Transverse colon (tissue), 4 donors: Measurements from ENCODE around the gene ZDHHC3. TPM values are rescaled to one million over a fixed set of nuclear protein-coding genes. Genes with fewer than 3 reads are reported as not detected.

ENCODE experiments used
- DNase-seq: peaks from one replicate; pipeline ENCODE4 v3.0.0-alpha.2; 2019
- H3K27ac ChIP-seq, 4 donors: fragments of 200-600 bp; sonication (generic); 2 replicates each; pipeline ENCODE4 v1.5.1; 2016 to 2018; ENCODE audit warnings: inconsistent platforms in 4 of 4
- H3K27me3 ChIP-seq: fragments of 200-600 bp; sonication (generic); 2 replicates; pipeline ENCODE4 v1.5.1; 2017; ENCODE audit warnings: inconsistent platforms
- H3K36me3 ChIP-seq, 4 donors: fragments of 200-600 bp; sonication (generic); 2 replicates each; pipeline ENCODE4 v1.5.1; 2017 to 2019; ENCODE audit warnings: inconsistent platforms in 4 of 4
- H3K4me1 ChIP-seq, 4 donors: fragments of 200-600 bp; sonication (generic); 2 replicates each; pipeline ENCODE4 v1.5.1; 2017 to 2020; ENCODE audit warnings: inconsistent platforms in 4 of 4
- H3K4me3 ChIP-seq, 4 donors: fragments of 200-600 bp; sonication (generic); 1 replicate in 1 of 4; 2 replicates in 3 of 4; pipeline versions ENCODE4 v1.5.1 to v1.6.1; 2017 to 2019; ENCODE audit warnings: inconsistent platforms in 4 of 4
- H3K9me3 ChIP-seq, 2 donors: fragments of 200-600 bp; sonication (generic); 2 replicates each; pipeline ENCODE4 v1.5.1; 2017 to 2019; ENCODE audit warnings: inconsistent platforms in 2 of 2
- CTCF ChIP-seq, 5 experiments: fragments of 200-600 bp in 3 of 5; fragments of 450-650 bp in 2 of 5; sonication (generic) in 3 of 5; IDR thresholded peaks; 1 replicate in 2 of 5; 2 replicates in 3 of 5; pipeline ENCODE4 v1.5.1; 2016 to 2017; ENCODE audit warnings: antibody characterized with exemption in 5 of 5, inconsistent platforms in 3 of 5, mild to moderate bottlenecking in 2 of 5, moderate library complexity in 1 of 5
- EP300 ChIP-seq: sonication (generic); formaldehyde crosslinking; IDR thresholded peaks from one replicate; pipeline ENCODE4 v1.6.1; 2017; ENCODE audit warnings: antibody characterized with exemption, low read depth
- POLR2A ChIP-seq: fragments of 450-650 bp; IDR thresholded peaks from one replicate; pipeline ENCODE4 v1.6.1; 2016; ENCODE audit warnings: antibody characterized with exemption, mild to moderate bottlenecking, moderate library complexity
- POLR2AphosphoS5 ChIP-seq, 3 donors: sonication (generic); formaldehyde crosslinking; IDR thresholded peaks; one replicate each; pipeline ENCODE4 v1.6.1; 2016; ENCODE audit warnings: antibody characterized with exemption in 3 of 3
- WGBS, 2 donors: methylation state at CpG; one replicate each; pipeline ENCODE4 v1.1.5; 2018; ENCODE audit warnings: low coverage in 1 of 2; 5-methylcytosine and 5-hydroxymethylcytosine counted together
- in situ Hi-C, 4 donors: fragments of 200-750 bp; cut with MboI; loops; one replicate each; pipeline versions ENCODE4 v1.15.0 to v1.15.1; 2017; ENCODE audit warnings: low sequenced_read_pairs in 3 of 4, low pct_ligation_motif_present in 1 of 4, low pct_unique_long_range_greater_than_20kb in 1 of 4
- intact Hi-C: fragments of 100-400 bp; cut with DNase I; formaldehyde crosslinking; loops from one replicate; pipeline ENCODE4 v1.15.1; 2023; ENCODE audit warnings: low total_unique reads
- total RNA-seq, 4 donors: library from RNA; depleted of rRNA; stranded (reverse); fragments of >200 nt; gene quantifications; one replicate each; pipeline ENCODE4 v1.1.0, GENCODE V29; 2016

The ZDHHC3 gene
- total RNA-seq, 4 donors from 2014 or later: 142 to 258 (median 170) TPM

DNA sequence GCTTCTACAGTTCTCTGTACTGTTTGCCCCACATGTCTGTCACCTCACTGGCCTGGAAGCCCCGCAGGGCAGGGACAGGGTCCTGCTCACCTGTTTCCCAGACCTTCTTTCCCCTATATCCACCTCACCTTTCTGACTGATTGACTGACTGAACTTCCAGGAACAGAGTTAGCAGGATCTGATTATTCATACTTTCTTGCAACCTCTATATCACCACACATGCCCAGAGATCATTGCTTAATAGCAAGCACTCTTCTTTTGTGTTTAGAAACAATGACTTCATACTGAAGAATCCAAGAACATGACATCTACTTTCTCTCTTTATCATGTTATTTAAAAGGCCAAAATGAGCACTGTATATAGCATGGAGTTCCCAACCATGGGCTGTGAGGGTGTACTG is 32.1 kb upstream of the ZDHHC3 start:
- WGBS, 2 donors: 80 to 100% methylated on average over 1 of the region's 1 CpG
- no peak for TF ChIP-seq EP300
- no peak for TF ChIP-seq CTCF (IDR thresholded peaks at IDR 0.05)
- no peak for TF ChIP-seq POLR2AphosphoS5 (IDR thresholded peaks at IDR 0.05)
- TF ChIP-seq POLR2A: no peak
- Histone ChIP-seq H3K4me1 (peaks cover 13 to 28% (median 17%) of the 10 kb centered on the region in 4 donors), H3K4me3 (no peak overlapping the region), H3K27ac (peak overlapping the region in 1 of 4 donors; percentile 78), H3K36me3 (peaks cover 0 to 7% (median 2%) of the 10 kb centered on the region in 4 donors), H3K9me3 (no peaks in the 10 kb centered on the region), H3K27me3 (no peaks in the 10 kb centered on the region)
- in situ Hi-C loops: no loop called here
- intact Hi-C loops: no loop called here
- DNase-seq: no peak

DNA sequence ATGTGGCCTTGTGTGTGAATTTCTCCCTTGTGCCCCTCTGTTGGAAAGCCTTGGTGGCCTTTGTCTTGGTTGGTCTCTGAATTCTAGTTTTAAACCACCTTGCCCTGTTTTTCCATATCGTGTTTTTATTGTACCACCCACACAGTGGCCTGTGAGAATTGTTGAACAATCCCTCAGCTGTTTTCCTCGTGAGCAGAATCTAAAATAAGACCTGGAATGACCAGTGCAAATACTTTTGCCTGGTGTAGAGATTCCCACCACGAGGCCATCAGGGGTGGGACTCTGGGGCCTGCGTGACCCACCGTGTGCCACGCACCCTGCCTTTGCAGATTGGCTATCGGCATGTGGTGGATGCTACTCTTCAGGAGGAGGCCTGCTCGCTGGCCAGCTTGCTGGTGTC is 31.1 kb upstream of the ZDHHC3 start:
- Histone ChIP-seq H3K4me3 (no peak overlapping the region), H3K27ac (no peak overlapping the region), H3K36me3 (peaks cover 0 to 8% (median 2%) of the 10 kb centered on the region in 4 donors), H3K4me1 (peaks cover 11 to 17% (median 14%) of the 10 kb centered on the region in 4 donors), H3K27me3 (no peaks in the 10 kb centered on the region), H3K9me3 (no peaks in the 10 kb centered on the region)
- 91 to 94% methylated on average over 2 to 8 of the region's 8 CpGs for WGBS, 2 donors
- intact Hi-C loops: no loop called here
- TF ChIP-seq CTCF (IDR thresholded peaks at IDR 0.05): no peak
- no peak for TF ChIP-seq POLR2A
- no peak for TF ChIP-seq POLR2AphosphoS5 (IDR thresholded peaks at IDR 0.05)
- in situ Hi-C loops: no loop called here
- DNase-seq: no peak

DNA sequence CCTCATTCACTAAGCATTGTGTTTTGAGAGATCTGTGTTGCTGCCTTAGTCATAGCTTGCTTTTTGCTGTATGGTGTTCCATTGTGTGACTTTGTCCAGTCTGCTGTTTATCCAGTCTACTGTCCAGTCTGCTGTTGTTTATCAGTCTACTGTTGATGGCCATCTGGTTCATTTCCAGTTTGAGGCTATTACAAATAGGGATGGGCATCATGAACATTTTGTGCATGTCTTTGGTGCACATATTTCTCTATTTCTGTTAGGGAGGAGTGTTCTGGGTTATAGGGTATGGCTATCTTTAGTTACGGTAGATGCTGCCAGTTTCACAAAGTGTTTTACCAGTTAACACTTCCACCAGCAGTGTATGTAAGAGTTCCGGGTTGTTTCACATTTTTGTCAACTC is 27.9 kb upstream of the ZDHHC3 start:
- H3K4me1 ChIP-seq: no peaks in the 10 kb centered on the region
- WGBS, 2 donors: 95 to 96% methylated on average over 2 of the region's 2 CpGs

DNA sequence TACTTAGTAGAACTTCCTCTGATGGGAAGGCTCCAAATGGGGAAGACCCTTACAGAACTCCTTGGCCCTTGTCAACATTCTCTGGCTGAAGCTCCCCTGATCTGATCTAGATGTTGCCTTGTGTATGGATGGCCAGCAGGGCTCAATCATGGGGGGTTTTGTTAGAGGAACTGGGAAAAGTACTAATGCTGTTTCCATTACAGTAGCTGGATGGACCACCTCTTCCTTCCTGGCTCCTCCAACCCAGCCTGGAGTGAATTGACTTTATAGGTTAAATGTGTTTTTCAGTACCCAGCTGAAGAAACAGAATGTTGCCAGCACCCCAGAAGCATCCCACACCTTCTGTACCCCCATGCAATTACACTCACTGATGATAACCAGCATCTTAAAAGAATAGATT is 27.4 kb upstream of the ZDHHC3 start:
- intact Hi-C loops: no loop called here
- no peak for DNase-seq
- no peak overlapping the region for H3K27ac ChIP-seq
- in situ Hi-C loops: no loop called here
- H3K27me3 ChIP-seq: no peaks in the 10 kb centered on the region
- H3K9me3 ChIP-seq: no peaks in the 10 kb centered on the region
- TF ChIP-seq POLR2A (no peak), EP300 (no peak), POLR2AphosphoS5 (IDR thresholded peaks at IDR 0.05) (no peak), CTCF (IDR thresholded peaks at IDR 0.05) (no peak)
- no peaks in the 10 kb centered on the region for H3K4me1 ChIP-seq
- no peak overlapping the region for H3K4me3 ChIP-seq
- H3K36me3 ChIP-seq: peaks cover 0 to 19% (median 7%) of the 10 kb centered on the region in 4 donors

More for the DNA sequence above, 27.9 kb upstream of the ZDHHC3 start:
- Histone ChIP-seq H3K36me3 (peaks cover 0 to 19% (median 7%) of the 10 kb centered on the region in 4 donors), H3K9me3 (no peaks in the 10 kb centered on the region), H3K27ac (no peak overlapping the region), H3K4me3 (no peak overlapping the region), H3K27me3 (no peaks in the 10 kb centered on the region)
- DNase-seq: no peak
- intact Hi-C loops: no loop called here
- TF ChIP-seq POLR2AphosphoS5 (IDR thresholded peaks at IDR 0.05) (no peak), CTCF (IDR thresholded peaks at IDR 0.05) (no peak), POLR2A (no peak), EP300 (no peak)
- in situ Hi-C loops: no loop called here
